Measurements from ENCODE around the gene TEK.

TEK gene

DNA sequence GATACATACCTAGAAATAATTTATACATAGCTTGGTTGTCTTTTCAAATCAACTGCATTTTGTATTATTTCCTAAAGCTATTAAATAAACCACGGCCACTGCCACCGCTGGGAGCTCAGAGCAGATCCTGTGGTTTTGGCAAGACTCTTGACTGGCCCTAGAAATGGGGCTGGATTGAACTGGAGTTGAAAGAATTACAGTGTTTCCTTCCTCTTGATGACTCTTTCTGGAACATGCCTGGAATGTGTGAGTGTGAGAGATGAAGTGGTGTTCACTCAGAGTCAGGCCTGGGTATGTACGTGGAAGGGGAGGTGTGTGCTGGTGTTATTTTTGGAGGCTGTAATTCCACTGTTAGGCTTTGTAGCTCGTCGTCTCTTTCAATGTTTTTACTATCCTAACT lies 45.9 kb downstream of the TEK start:
- peak overlapping the region; percentile 82 for H3K27ac ChIP-seq
- TF ChIP-seq, protein P1, sequence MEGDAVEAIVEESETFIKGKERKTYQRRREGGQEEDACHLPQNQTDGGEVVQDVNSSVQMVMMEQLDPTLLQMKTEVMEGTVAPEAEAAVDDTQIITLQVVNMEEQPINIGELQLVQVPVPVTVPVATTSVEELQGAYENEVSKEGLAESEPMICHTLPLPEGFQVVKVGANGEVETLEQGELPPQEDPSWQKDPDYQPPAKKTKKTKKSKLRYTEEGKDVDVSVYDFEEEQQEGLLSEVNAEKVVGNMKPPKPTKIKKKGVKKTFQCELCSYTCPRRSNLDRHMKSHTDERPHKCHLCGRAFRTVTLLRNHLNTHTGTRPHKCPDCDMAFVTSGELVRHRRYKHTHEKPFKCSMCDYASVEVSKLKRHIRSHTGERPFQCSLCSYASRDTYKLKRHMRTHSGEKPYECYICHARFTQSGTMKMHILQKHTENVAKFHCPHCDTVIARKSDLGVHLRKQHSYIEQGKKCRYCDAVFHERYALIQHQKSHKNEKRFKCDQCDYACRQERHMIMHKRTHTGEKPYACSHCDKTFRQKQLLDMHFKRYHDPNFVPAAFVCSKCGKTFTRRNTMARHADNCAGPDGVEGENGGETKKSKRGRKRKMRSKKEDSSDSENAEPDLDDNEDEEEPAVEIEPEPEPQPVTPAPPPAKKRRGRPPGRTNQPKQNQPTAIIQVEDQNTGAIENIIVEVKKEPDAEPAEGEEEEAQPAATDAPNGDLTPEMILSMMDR (IDR thresholded peaks at IDR 0.05; ENCODE audit: low read depth, low read length, missing control alignments): no peak
- H3K36me3 ChIP-seq (replicated peaks): no peaks in the 10 kb centered on the region
- H3K4me3 ChIP-seq (ENCODE audit: low read depth, low read length): no peak overlapping the region
- in situ Hi-C loops (cut with HindIII; ENCODE audit: low pct_ligation_motif_present, low sequenced_read_pairs): no loop called here
- DNase-seq: peak; percentile 94
- H3K27me3 ChIP-seq (replicated peaks): no peaks in the 10 kb centered on the region

DNA sequence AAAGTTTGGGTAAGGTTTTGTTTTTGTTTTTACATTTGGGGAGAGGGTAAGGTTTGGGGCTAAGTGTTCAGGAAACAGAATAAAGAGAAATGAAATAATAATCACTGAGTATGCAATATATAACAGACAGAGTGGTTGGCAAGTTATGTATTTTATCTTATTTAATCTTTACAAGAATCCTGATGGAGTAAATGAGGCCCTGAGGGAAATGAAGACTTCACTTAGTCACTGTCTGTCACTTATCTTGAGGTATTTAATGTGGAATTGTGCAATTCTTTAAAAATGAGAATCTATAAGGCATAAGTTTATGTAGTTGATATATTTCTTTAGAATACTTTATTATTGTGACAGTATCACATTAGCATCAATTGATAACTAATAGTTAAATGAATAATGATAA lies 48.1 kb downstream of the TEK start:
- TF ChIP-seq, protein P1 (IDR thresholded peaks at IDR 0.05; ENCODE audit: low read depth, low read length, missing control alignments): no peak
- in situ Hi-C loops (cut with HindIII; ENCODE audit: low pct_ligation_motif_present, low sequenced_read_pairs): no loop called here

DNA sequence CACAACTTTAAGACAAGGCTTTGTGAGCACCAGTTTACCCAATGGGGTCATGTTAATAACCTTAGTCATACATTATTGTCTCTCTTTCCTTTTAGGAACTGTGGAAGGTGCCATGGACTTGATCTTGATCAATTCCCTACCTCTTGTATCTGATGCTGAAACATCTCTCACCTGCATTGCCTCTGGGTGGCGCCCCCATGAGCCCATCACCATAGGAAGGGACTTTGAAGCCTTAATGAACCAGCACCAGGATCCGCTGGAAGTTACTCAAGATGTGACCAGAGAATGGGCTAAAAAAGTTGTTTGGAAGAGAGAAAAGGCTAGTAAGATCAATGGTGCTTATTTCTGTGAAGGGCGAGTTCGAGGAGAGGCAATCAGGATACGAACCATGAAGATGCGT lies 48.7 kb downstream of the TEK start:
- Histone ChIP-seq H3K27me3 (replicated peaks) (no peaks in the 10 kb centered on the region), H3K4me3 (ENCODE audit: low read depth, low read length) (no peak overlapping the region), H3K27ac (no peak overlapping the region), H3K36me3 (replicated peaks) (no peaks in the 10 kb centered on the region)
- in situ Hi-C loops (cut with HindIII; ENCODE audit: low pct_ligation_motif_present, low sequenced_read_pairs): no loop called here
- DNase-seq: no peak
- TF ChIP-seq, protein P1 (IDR thresholded peaks at IDR 0.05; ENCODE audit: low read depth, low read length, missing control alignments): no peak

More for the DNA sequence above, 48.1 kb downstream of the TEK start:
- no peak for DNase-seq
- Histone ChIP-seq H3K36me3 (replicated peaks) (no peaks in the 10 kb centered on the region), H3K27me3 (replicated peaks) (no peaks in the 10 kb centered on the region), H3K27ac (peak overlapping the region; percentile 44), H3K4me3 (ENCODE audit: low read depth, low read length) (no peak overlapping the region)

DNA sequence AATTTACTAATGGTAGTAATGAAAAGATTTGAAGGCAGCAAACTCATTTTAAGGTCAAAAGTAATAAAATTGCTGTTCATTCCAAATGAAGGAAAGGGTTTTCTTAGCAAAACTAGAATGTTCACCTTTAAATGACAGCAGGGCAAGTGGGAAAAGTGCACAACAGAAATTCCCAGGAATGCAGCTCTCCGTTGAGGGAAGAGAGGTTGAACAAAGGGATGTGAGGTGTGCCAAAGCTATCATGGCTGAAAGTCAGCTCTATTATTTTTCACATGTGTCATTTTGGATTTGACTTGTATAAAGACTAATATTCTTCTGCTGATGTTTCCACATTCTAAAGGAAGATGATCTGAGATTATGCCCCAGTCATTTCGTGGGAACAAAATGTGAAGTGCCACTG lies 51.6 kb downstream of the TEK start:
- DNase-seq: no peak
- in situ Hi-C loops (cut with HindIII; ENCODE audit: low pct_ligation_motif_present, low sequenced_read_pairs): no loop called here
- H3K4me3 ChIP-seq (ENCODE audit: low read depth, low read length): no peak overlapping the region
- TF ChIP-seq, protein P1 (IDR thresholded peaks at IDR 0.05; ENCODE audit: low read depth, low read length, missing control alignments): no peak
- H3K27ac ChIP-seq: no peak overlapping the region
- no peaks in the 10 kb centered on the region for H3K36me3 ChIP-seq (replicated peaks)
- H3K27me3 ChIP-seq (replicated peaks): no peaks in the 10 kb centered on the region

DNA sequence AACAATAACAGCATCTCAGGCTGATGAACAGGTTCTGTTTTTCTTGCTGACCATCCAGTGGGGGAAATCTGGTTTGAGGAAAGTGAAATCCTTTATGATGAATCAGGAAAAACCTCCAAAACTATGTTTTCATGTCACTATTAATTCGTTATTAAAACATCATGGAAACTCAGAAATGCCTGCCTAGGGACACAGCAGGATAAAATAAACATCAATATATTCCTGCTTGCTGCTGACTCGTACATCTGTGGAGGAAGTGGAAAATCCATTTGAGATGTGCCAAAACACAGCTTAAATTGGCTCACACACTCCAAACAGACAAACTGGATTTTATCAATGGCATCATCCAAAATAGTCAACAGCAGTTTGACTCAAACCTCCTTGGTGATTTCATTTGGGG lies 53.0 kb downstream of the TEK start:
- DNase-seq: peak; percentile 38

DNA sequence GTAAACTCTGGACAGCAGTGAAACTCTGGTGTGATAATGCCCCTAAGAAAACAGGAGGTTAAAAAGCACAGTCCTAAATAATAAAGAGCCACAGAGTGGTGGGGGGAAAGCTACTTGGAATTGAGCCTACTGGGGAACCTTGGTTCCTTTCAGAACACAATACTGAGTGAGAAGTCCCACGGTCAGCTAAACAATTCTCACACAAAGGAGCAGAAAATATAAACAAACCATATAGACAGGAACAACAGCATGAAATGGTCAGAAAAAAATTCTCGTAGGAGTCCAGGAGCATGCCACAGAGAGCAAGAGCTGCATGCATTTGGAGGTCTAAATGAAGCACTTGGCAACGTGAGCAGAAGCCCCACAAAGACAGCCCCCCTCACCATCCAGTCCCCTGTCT lies 56.0 kb downstream of the TEK start:
- Histone ChIP-seq H3K27ac (no peak overlapping the region), H3K27me3 (replicated peaks) (no peaks in the 10 kb centered on the region), H3K4me3 (ENCODE audit: low read depth, low read length) (no peak overlapping the region), H3K36me3 (replicated peaks) (no peaks in the 10 kb centered on the region)
- TF ChIP-seq, protein P1 (IDR thresholded peaks at IDR 0.05; ENCODE audit: low read depth, low read length, missing control alignments): no peak
- in situ Hi-C loops (cut with HindIII; ENCODE audit: low pct_ligation_motif_present, low sequenced_read_pairs): no loop called here
- no peak for DNase-seq

More for the DNA sequence above, 53.0 kb downstream of the TEK start:
- H3K4me3 ChIP-seq (ENCODE audit: low read depth, low read length): no peak overlapping the region
- in situ Hi-C loops (cut with HindIII; ENCODE audit: low pct_ligation_motif_present, low sequenced_read_pairs): no loop called here
- no peak overlapping the region for H3K27ac ChIP-seq
- H3K27me3 ChIP-seq (replicated peaks): no peaks in the 10 kb centered on the region
- no peaks in the 10 kb centered on the region for H3K36me3 ChIP-seq (replicated peaks)
- TF ChIP-seq, protein P1 (IDR thresholded peaks at IDR 0.05; ENCODE audit: low read depth, low read length, missing control alignments): no peak

All from brain microvascular endothelial cell (primary cell).